ENCODE data around the gene TENM3. TPM values are rescaled to one million over a fixed set of nuclear protein-coding genes. Genes with fewer than 3 reads are reported as not detected.

TENM3 gene
- total RNA-seq, 1 experiment from 2014 or later: 34.1 TPM

- Mint-ChIP-seq H3K4me1 (ENCODE audit: insufficient read depth, unreplicated experiment) (no peaks in the 10 kb centered on the region), H3K9me3 (ENCODE audit: unreplicated experiment) (no peaks in the 10 kb centered on the region), H3K36me3 (ENCODE audit: insufficient read depth, unreplicated experiment) (no peaks in the 10 kb centered on the region), H3K4me3 (ENCODE audit: unreplicated experiment) (no peak overlapping the region), H3K27ac (ENCODE audit: low read depth, unreplicated experiment) (no peak overlapping the region), H3K27me3 (ENCODE audit: insufficient read depth, unreplicated experiment) (no peaks in the 10 kb centered on the region)
- intact Hi-C loops (cut with micrococcal nuclease): no loop called here
- BruUV-seq (replicated peaks): no TSS peak
- CTCF ChIA-PET: no interaction called here
- POLR2A ChIA-PET: no interaction called here
- no peak for TF ChIP-seq CTCF (IDR thresholded peaks at IDR 0.05; ENCODE audit: unreplicated experiment)
- no peak for DNase-seq (ENCODE audit: unreplicated experiment)
Measured at GRCh38 chr4:182766857-182767250, 523.7 kb downstream of the TENM3 start.

GRCh38 chr4:182768838-182769237 is 525.6 kb downstream of the TENM3 start:
- ChIA-PET CTCF (interaction anchor here (1.1 kb wide), 1 partner anchor 130 kb away, joined by 3 read pairs; no protein-coding TSS in a partner anchor), POLR2A (no interaction called here)
- intact Hi-C loops (cut with micrococcal nuclease): no loop called here
- no peaks in the 10 kb centered on the region for H3K9me3 Mint-ChIP-seq (ENCODE audit: unreplicated experiment)
- no peaks in the 10 kb centered on the region for H3K4me1 Mint-ChIP-seq (ENCODE audit: insufficient read depth, unreplicated experiment)
- TF ChIP-seq CTCF (IDR thresholded peaks at IDR 0.05; ENCODE audit: unreplicated experiment): no peak
- H3K4me3 Mint-ChIP-seq (ENCODE audit: unreplicated experiment): no peak overlapping the region
- H3K27ac Mint-ChIP-seq (ENCODE audit: low read depth, unreplicated experiment): no peak overlapping the region
- DNase-seq (ENCODE audit: unreplicated experiment): no peak
- no peaks in the 10 kb centered on the region for H3K36me3 Mint-ChIP-seq (ENCODE audit: insufficient read depth, unreplicated experiment)
- H3K27me3 Mint-ChIP-seq (ENCODE audit: insufficient read depth, unreplicated experiment): no peaks in the 10 kb centered on the region
- BruUV-seq (replicated peaks): no TSS peak

GRCh38 chr4:182770259-182770995 is 527.2 kb downstream of the TENM3 start:
- no peaks in the 10 kb centered on the region for H3K9me3 Mint-ChIP-seq (ENCODE audit: unreplicated experiment)
- H3K4me1 Mint-ChIP-seq (ENCODE audit: insufficient read depth, unreplicated experiment): no peaks in the 10 kb centered on the region
- no peaks in the 10 kb centered on the region for H3K27me3 Mint-ChIP-seq (ENCODE audit: insufficient read depth, unreplicated experiment)
- H3K27ac Mint-ChIP-seq (ENCODE audit: low read depth, unreplicated experiment): no peak overlapping the region
- no peak for TF ChIP-seq CTCF (IDR thresholded peaks at IDR 0.05; ENCODE audit: unreplicated experiment)
- no peak for DNase-seq (ENCODE audit: unreplicated experiment)
- ChIA-PET CTCF (interaction anchor here (0.7 kb wide), 1 partner anchor 112 kb away, joined by 3 read pairs; no protein-coding TSS in a partner anchor), POLR2A (interaction anchor here (0.6 kb wide), 2 partner anchors 168 to 516 kb away, joined by 3 read pairs; no protein-coding TSS in a partner anchor)
- intact Hi-C loops (cut with micrococcal nuclease): no loop called here
- H3K4me3 Mint-ChIP-seq (ENCODE audit: unreplicated experiment): no peak overlapping the region
- no TSS peak for BruUV-seq (replicated peaks)
- H3K36me3 Mint-ChIP-seq (ENCODE audit: insufficient read depth, unreplicated experiment): no peaks in the 10 kb centered on the region

- Mint-ChIP-seq H3K9me3 (ENCODE audit: unreplicated experiment) (no peaks in the 10 kb centered on the region), H3K27ac (ENCODE audit: low read depth, unreplicated experiment) (no peak overlapping the region), H3K4me1 (ENCODE audit: insufficient read depth, unreplicated experiment) (no peaks in the 10 kb centered on the region), H3K27me3 (ENCODE audit: insufficient read depth, unreplicated experiment) (no peaks in the 10 kb centered on the region), H3K36me3 (ENCODE audit: insufficient read depth, unreplicated experiment) (no peaks in the 10 kb centered on the region), H3K4me3 (ENCODE audit: unreplicated experiment) (no peak overlapping the region)
- no peak for TF ChIP-seq CTCF (IDR thresholded peaks at IDR 0.05; ENCODE audit: unreplicated experiment)
- ChIA-PET CTCF (interaction anchor here (0.7 kb wide), 1 partner anchor 111 kb away, joined by 3 read pairs; no protein-coding TSS in a partner anchor), POLR2A (interaction anchor here (0.6 kb wide), 2 partner anchors 167 to 517 kb away, joined by 3 read pairs; no protein-coding TSS in a partner anchor)
- DNase-seq (ENCODE audit: unreplicated experiment): no peak
- intact Hi-C loops (cut with micrococcal nuclease): no loop called here
- BruUV-seq (replicated peaks): no TSS peak
Measured at GRCh38 chr4:182770996-182771514, 527.9 kb downstream of the TENM3 start.
